ENCODE data around the gene BEND2.
"Not testable (repeated sequence)": the region's sequence is repeated elsewhere in the genome, so short reads cannot be mapped to it uniquely, and the experiment has no call there.

The BEND2 gene

GRCh38 chrX:18220786-18221185, at the start of gene BEND2:
BEND2 (minus strand) TSS chrX:18220886; CDS start chrX:18220750, 136 bp downstream.
- DNase-seq (ENCODE audit: low read depth) = no peak

- DNase-seq (ENCODE audit: low read depth) = no peak
Observed at GRCh38 chrX:18255059-18255458, 34.4 kb upstream of the BEND2 start.

DNA sequence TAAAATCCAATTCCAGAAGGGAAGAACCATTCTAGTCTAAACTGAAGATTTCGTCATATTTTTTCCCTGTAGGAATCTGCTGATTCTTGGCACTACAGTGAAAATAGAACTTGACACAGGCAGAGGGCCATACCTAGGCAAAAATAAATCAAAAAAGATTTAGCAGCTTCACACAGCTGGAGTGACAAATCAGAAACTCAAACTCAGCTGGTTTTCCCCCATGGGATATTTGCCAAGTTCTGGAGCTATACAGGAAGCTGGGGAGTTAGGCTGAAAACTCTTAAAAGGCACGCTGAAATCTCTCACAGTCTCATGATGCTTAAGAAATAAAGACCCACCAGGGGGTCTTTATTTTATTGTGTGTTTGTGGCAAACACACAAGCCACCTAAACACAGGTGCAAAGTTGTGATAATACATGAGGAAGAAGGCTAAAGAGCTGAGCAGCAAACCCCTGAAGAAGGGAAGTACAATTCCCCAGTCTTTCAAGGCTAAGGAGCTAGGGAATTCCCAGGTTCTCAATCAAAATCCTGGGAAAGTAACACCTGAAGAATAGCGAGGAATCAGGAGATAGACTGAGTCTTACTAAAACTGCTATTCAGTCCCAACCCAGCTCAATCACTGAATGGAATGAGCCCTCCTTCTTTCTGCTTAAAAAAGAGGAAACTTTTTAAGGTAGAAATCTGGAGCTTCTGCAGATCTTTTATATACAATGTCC, 32.1 kb upstream of the BEND2 start:
- no peak for DNase-seq (ENCODE audit: low read depth)

GRCh38 chrX:18229646-18230045, 9.0 kb upstream of the BEND2 start:
- not testable (repeated sequence) for DNase-seq (ENCODE audit: low read depth)

DNA sequence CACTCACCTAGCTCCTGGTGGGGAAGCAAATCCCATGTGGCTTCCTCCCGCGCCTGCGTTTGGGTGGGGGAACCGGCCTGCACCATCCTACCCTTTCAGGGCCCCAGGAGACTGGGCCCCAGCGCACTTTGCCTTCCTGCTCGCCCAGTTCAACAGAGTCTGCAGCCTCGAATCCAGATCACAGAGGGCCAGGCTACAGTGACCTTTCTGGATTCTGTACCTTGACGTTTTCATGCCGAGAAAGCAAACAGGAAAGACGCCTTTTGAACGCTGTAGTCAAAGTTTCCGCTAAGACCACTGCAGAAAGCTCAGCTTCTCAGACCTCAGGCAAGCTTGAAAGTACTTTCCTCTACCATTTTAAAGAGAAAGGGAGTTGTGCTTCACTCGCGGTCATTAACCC, 7.4 kb upstream of the BEND2 start:
- DNase-seq (ENCODE audit: low read depth) = no peak

DNA sequence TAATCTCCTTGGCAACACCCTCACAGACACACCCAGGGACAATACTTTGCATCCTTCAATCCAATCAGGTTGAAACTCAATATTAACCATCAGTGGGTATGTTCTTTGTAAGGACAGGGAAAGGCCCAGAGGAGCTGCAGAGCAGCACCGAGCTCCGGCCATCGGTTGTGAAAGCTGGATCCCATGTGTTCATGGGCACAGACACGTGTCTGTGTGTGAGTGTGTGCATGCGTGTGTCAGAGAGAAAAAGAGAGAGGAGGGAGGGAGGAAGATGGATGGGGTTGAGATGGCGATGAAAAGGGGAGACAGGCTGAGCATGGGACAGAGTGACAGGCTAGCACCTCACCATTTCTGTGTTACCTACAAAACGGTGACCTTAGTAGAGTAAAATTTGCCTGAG, 6.8 kb upstream of the BEND2 start:
- no peak for DNase-seq (ENCODE audit: low read depth)

DNA sequence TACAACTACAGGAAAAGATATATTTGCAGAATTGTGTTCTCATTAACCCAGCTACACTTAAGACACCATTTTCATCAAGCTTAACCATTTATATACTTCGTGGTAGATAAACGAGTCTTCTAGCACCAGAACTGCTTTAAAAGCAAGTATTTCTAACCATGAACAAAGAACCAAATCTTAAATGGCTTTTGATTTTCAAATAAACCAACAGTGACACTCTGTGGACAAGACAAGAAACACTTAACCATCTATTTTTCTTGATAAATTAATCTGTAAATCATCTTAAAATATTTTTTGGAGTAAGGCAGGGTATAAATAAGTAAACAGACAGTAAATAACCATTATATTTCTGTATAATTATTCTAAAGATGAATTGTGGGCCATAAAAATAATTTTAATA, 10.2 kb downstream of the BEND2 start:
- no peak for DNase-seq (ENCODE audit: low read depth)

- DNase-seq (ENCODE audit: low read depth) = no peak
Observed at GRCh38 chrX:18206657-18207056, 14.0 kb downstream of the BEND2 start.

GRCh38 chrX:18203631-18204030, 17.1 kb downstream of the BEND2 start:
- DNase-seq (ENCODE audit: low read depth) = no peak

GRCh38 chrX:18194688-18195087, 26.0 kb downstream of the BEND2 start:
- DNase-seq (ENCODE audit: low read depth) = no peak

DNA sequence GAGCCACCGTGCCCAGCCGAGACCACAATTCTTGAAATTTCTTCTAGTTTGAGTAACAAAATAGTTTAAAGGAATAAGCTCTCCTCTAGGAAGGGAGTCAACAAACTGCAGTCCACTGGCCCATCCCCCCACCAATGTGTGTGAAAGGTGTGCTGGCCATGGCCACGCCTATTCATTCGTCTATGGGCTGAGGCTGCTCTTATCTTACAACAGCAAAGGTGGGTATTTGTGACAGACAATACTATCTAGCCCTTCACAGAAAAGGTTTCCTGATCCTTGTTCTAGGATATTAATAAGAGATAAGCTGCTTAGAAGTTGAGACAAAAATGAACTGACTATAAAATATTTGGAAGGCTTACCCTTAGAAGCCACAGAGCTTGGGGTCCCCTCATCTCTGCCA, 41.2 kb downstream of the BEND2 start:
- DNase-seq (ENCODE audit: low read depth) = no peak

GRCh38 chrX:18174971-18175370, 45.7 kb downstream of the BEND2 start:
- DNase-seq (ENCODE audit: low read depth) = no peak

- DNase-seq (ENCODE audit: low read depth) = no peak
Observed at GRCh38 chrX:18174209-18174608, 46.5 kb downstream of the BEND2 start.

GRCh38 chrX:18173494-18174180, 47.0 kb downstream of the BEND2 start:
- no peak for DNase-seq (ENCODE audit: low read depth)

GRCh38 chrX:18172970-18173369, 47.7 kb downstream of the BEND2 start:
- DNase-seq (ENCODE audit: low read depth) = no peak

GRCh38 chrX:18170910-18171309, 49.8 kb downstream of the BEND2 start:
- no peak for DNase-seq (ENCODE audit: low read depth)

GRCh38 chrX:18166068-18166467, 54.6 kb downstream of the BEND2 start:
- DNase-seq (ENCODE audit: low read depth) = no peak

DNA sequence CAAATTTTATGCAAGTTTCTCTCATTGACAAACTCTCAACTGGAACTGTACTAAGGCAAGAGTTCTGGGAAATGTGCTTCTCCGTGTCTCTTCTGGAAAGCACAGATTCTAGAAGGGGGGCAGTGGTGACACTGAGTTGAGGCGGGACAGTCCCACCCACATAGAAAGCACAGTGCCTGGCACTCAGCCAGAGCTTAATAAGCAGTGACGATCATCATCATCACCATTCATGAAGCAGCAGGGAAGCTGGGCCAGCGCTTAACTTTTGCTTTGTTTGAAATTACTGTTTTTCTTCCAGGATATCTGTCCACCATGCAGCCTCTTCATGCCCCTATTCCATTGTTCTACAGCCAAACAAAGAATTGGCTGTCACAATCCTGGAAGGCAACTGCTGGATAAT, 60.3 kb downstream of the BEND2 start:
- DNase-seq (ENCODE audit: low read depth) = no peak

DNA sequence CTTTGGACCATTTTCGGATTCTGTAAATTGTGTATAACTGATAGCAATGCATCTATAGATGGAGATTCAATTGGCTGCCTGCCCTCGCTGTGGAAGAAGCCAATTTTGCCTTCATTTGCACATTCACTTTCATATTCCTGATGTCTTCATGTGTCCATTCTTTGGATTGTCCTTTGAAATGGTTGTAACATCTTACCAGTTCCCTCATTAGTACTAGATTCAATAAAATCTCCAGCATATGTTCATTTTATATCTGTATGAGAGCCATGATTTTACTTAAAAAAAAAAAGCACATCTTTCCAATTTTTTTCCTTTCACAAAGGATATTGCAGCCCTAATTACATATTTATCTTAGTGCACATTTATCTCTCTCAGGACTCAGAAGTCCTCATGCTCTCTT, 61.7 kb downstream of the BEND2 start:
- no peak for DNase-seq (ENCODE audit: low read depth)

- no peak for DNase-seq (ENCODE audit: low read depth)
Observed at GRCh38 chrX:18151649-18152048, 69.0 kb downstream of the BEND2 start.

DNA sequence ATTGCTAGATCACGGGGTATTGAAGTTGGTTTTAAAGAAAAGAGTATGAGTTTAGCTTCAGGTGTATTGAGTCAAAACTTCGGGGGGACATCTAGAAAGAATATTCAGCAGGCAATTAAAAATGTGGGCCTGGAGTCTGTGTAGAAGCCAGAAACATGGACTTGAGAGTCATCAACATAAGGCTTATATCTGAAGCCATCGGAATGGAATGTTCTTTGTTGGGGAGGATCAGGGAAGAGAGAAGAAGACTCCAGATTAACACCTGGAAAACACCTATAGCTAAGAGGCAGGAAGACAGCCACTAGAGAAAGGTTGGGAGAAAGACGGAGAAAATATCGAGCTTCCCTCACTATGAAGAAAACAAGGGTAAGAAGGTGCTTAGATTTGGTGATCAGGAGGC, 69.5 kb downstream of the BEND2 start:
- no peak for DNase-seq (ENCODE audit: low read depth)

- no peak for DNase-seq (ENCODE audit: low read depth)
Observed at GRCh38 chrX:18149454-18149853, 71.2 kb downstream of the BEND2 start.

GRCh38 chrX:18146954-18147353, 73.7 kb downstream of the BEND2 start:
- DNase-seq (ENCODE audit: low read depth) = no peak

GRCh38 chrX:18146009-18146408, 74.7 kb downstream of the BEND2 start:
- DNase-seq (ENCODE audit: low read depth) = no peak

Measured in stimulated activated CD8-positive, alpha-beta memory T cell treated with anti-CD3 and anti-CD28 coated beads, Interleukin-12 subunit alpha, Interleukin-12 subunit beta, amount 100 ng/mL, for 1 hour (primary cell).